NCI-H128 (cell line): Measurements from ENCODE around the gene BIRC6.
"Not testable (repeated sequence)": the region's sequence is repeated elsewhere in the genome, so short reads cannot be mapped to it uniquely, and the experiment has no call there.

Source experiments
- DNase-seq: peaks from one replicate; lab custom pipeline; 2025; ENCODE audit not compliant: unreplicated experiment; lab: John Stamatoyannopoulos, UW

The BIRC6 gene

GRCh38 chr2:32370942-32371341 is 14.1 kb downstream of the BIRC6 start:
- not testable (repeated sequence) for DNase-seq

- DNase-seq: no peak
Measured at GRCh38 chr2:32372519-32373182, 15.8 kb downstream of the BIRC6 start.

DNA sequence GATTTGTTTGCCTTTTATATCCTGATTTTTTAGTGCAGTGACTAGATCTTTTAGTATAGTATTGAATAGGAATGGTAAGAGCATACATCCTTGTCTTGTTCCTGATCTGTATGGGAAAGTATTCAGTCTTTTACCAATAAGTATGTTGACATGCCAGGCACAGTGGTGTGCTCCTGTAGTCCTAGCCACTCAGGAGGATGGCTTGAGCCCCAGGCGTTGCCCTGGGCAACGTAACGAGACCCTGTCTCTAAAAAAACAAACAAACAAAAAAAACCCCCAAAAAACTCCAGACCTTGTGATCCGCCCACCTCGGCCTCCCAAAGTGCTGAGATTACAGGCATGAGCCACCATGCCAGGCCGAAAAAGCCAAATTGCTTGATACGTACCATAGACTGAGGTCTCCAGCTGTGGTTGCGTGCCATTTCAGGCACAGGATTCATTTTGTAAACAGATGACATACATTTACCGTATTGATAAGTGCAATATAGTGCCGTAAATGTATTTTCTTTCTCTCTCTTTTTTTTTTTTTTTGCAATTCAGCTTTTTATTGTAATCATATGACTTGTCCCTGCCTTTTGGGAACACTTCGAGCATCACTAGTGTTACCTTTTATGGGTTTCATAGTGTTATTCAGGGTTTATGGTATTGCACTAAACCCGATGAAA is 18.5 kb downstream of the BIRC6 start:
- no peak for DNase-seq

GRCh38 chr2:32376756-32377155 is 19.9 kb downstream of the BIRC6 start:
- no peak for DNase-seq

- DNase-seq: no peak
Measured at GRCh38 chr2:32377928-32378327, 21.1 kb downstream of the BIRC6 start.

DNA sequence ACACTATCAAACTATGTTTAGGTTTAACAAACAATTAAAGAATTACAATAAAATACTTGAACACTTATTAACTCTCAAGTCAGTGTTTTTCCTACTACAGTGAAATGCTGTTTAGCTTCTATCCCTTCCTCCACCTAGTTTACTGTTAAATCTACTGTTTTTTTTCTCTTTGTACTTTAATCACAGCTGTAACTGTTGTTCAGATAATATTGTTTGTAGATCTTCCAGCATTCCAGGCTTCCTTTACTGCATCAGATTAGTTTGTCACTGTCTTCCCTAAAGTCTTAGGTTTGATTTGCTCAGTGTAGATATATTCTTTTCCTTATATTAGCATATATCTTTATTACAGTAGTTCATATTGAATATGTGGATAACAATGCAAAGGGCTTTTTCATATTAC is 22.5 kb downstream of the BIRC6 start:
- no peak for DNase-seq

- DNase-seq: no peak
Measured at GRCh38 chr2:32383858-32384257, 27.0 kb downstream of the BIRC6 start.

DNA sequence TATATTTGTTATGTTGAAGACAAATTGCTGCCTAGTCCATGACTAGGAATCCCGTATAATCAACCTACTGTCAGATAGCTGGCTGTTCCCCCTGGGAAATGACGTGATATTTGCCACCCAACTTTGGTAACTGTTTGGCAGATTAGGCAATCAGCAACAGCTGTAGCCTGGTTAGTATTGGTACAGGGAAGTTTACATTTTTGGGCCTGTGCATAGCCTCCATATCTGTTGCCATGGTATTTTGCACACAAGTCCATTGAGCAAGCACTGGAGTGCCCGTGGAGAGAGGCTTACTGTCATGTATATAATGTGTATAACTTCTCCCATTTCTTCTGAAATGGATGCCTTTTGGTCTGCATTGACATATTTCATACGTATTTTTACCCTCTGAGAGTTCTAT is 27.7 kb downstream of the BIRC6 start:
- no peak for DNase-seq

- no peak for DNase-seq
Measured at GRCh38 chr2:32386739-32387138, 29.9 kb downstream of the BIRC6 start.

- DNase-seq: no peak
Measured at GRCh38 chr2:32399221-32399620, 42.4 kb downstream of the BIRC6 start.

DNA sequence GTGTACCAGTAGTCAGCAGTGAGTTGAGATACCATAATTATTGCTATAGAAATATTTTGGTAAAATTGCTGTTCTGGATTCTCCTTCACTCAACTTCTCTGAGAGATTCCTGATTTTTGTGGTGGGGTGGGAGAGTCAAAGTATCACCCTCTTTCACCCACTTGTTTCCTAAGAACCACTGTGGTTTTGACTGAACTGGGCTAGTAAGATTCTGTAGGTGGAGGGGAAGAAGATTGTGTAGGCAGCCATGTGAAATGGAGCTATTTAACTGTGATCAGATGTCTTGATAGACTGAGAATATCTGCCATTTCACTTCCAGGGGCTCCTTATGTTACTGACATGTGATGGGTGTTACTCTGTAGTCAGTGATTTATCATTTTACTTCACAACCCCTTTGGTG is 45.3 kb downstream of the BIRC6 start:
- DNase-seq: no peak

GRCh38 chr2:32403782-32404181 is 47.0 kb downstream of the BIRC6 start:
- DNase-seq: no peak

GRCh38 chr2:32404691-32405090 is 47.9 kb downstream of the BIRC6 start:
- DNase-seq: no peak

DNA sequence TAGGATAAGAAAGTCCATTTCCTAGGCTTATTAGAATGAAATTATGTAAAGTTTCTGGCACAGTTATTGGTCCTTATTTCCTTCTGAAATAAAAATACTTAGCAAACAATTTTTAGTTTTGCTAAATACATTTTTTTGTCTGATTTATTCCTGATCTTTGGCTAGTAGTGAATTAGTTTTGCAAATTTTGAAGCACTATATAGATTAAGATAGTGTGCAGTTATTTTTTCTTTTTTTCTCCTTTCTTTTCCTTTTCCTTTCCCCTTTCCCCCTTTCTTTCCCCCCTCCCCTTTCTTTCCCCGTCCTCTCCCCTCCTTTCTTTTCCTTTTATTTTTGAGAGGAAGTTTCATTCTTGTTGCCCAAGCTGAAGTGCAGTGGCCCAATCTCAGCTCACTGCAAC is 59.7 kb downstream of the BIRC6 start:
- DNase-seq: no peak

- DNase-seq: no peak
Measured at GRCh38 chr2:32417659-32418058, 60.8 kb downstream of the BIRC6 start.

GRCh38 chr2:32418778-32419177 is 62.0 kb downstream of the BIRC6 start:
- no peak for DNase-seq

- DNase-seq: no peak
Measured at GRCh38 chr2:32422133-32422532, 65.3 kb downstream of the BIRC6 start.

GRCh38 chr2:32423536-32423935 is 66.7 kb downstream of the BIRC6 start:
- DNase-seq: no peak

GRCh38 chr2:32424739-32425138 is 67.9 kb downstream of the BIRC6 start:
- no peak for DNase-seq

DNA sequence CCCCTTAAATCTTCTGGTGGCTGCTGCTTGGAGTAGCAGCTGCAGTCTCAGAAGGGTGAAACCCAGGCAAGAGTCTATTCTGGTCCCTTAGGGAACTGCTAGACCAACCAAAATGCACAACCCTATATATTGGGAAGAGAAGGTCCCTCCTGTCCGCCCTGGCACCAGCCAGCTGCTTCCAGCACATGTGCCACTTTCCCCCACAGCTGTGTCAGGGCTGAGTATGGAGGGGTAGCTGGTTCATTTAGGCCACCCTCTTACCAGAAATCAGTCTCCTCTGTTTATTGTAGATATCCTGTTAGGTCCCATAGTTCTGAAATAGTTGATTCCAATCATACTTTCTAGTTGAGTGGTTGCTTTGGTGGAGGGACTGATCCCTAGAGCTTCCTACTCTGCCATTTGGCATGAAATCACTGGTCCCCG is 68.9 kb downstream of the BIRC6 start:
- no peak for DNase-seq

DNA sequence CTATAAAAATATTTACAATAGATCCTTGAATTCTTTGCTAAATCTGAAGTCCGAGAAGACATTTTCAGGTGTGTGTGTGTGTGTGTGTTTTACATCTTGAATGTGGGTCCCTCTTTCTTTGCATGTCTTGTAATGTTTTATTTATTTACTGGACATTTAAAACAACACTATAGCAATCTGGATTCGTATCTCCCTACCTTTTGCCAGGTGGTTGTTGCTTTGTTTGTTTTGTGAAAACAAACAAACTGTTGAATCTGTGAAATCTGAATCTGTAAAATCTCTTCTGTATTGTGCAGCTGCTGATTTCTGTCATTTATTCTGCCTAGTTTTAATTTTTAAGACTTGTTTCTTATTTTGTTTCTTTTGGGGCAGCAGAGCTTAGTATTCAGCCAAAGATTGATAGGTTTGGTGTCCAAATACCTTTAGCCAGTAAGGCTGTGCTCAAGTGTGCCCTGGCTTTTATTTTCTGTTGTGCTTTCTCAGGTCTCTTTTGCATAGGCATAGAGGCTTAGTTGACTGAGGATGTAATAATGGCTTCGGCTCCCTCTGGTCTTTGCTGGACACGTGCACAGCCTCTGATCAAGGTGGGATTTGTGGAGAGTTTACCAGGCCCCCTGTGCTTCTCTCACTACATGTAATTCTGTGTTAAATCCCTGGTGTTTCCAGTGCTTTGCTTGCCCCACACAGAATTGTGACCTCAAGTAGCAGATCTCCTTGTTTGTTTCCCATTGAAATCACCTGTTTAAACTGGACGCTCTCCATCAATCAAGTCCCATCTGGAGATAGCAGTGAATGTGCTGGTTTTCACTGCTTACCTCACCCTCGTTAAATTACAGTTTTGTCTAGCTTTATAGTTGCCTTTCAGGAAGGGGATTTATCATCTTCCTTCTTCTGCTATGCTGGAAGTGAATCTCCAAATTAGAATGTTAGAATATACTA is 71.1 kb downstream of the BIRC6 start:
- DNase-seq: no peak

DNA sequence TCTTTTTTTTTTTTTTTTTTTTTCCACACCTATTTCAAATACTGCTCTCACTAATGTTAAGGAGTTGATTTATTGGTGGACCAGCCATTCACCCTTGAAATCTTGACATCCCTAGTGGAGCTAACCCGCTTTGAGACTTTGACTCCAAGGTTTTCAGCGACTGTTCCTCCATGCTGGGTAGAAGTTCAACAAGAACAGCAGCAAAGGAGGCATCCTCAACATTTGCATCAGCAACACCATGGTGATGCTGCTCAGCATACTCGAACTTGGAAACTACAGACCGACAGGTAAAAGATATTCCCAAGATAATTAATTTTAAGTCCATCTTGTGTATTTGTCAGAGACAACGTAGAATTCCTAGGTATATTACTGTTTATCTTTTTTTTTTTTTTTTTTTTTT is 74.0 kb downstream of the BIRC6 start:
- DNase-seq: no peak
